GM18867 (cell line): ENCODE data around the gene SNED1.

ENCODE experiments used
- ATAC-seq: cut with Tn5 transposase; IDR thresholded peaks from one replicate; pipeline ENCODE4 v1.9.1; 2021; ENCODE audit warnings: mild to moderate bottlenecking, moderate library complexity; ENCODE audit not compliant: unreplicated experiment

The SNED1 gene

DNA sequence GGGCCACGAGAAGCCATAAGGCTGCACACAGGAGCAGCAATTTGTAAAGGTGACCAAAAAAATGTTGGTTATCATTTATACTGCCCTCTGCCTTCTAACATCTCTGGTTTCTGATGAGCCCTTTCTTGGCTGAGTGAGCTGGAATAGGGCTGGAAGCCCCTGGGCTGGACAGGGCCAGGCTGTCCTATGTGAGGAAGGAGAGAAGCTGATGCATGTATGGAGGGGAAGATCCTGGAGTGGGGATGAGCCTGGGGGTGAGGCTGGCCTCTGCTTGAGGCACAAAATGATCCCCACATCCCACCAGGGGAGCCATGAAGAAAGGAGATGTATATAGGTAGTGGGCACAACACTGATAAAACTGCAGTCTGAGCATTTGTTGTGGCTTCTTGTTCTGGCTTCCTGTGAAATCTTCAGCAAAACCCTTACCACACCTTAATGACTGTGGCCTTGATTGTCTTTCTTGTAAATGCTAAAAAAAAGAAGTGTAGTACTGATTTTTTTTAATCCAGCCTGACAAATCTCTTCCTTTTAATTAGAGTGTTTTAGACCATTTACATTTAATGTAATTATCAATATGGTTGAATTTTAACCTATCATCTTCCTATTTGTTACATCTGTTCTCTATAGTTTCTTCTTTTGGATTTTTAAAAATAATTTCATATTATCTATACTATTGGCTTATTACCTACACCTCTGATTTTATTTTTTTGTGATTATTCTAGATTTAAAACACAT lies 5.6 kb downstream of the SNED1 start:
- no peak for ATAC-seq

- no peak for ATAC-seq
Measured at GRCh38 chr2:241005569-241005968, 7.2 kb downstream of the SNED1 start.

DNA sequence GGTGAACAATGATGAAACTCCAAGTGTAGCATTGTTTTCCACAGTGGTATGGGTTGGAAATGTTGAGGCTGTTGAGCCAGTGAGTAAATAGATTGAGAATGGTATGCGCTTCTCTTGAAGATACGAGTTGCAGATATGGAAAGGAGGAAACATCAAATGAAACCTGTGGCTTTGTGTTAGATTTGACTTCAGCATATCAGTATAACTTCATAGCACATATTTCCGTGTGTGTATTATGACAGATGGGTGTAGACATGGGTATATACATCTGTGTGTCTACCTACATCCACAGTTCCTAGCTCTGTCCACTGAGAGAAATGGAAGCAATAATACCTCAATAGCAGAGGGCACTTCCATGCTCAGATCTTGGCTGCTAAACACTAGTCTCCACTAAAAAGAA lies 8.0 kb downstream of the SNED1 start:
- no peak for ATAC-seq

DNA sequence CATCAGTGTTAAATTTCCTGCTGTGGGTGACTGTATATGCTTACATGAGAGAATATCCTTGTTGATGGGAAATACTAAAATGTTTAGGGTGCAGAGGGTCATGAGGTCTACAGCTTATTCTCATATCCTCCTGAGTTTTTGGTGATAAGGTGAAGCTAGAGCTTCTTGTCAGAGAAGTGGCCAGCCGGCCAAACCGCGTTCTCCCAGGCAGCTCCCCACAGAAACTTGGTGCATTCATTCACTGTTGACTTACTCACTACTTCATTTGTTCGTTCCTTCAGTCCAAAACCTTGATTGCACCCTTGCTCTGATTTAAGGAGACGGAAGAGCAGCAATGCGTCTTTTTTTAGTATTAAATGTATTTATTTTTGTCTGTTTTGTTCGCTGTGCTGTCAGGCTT lies 8.7 kb downstream of the SNED1 start:
- no peak for ATAC-seq

- no peak for ATAC-seq
Measured at GRCh38 chr2:241007880-241008710, 9.7 kb downstream of the SNED1 start.

GRCh38 chr2:241008711-241009121 lies 10.3 kb downstream of the SNED1 start:
- ATAC-seq = no peak

DNA sequence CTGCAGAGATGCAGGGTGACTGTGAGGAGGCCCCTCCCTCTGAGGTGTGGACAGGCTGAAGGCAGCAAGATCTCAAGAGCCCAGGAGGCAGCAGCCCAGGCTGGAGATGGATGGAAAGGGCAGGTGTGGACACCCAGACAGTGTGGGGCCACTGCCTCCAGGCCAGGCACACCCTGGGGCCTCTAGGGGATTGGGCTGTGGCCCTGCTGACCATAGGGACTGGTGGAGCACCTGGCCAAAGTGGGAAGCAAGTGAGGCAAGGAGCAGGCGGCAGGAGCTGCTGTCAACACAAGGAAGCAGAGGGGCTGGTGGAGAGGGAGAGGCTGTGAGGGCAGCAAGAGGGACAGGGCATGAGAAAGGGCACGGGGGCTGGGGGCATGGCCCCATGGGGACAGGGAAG lies 10.8 kb downstream of the SNED1 start:
- no peak for ATAC-seq

DNA sequence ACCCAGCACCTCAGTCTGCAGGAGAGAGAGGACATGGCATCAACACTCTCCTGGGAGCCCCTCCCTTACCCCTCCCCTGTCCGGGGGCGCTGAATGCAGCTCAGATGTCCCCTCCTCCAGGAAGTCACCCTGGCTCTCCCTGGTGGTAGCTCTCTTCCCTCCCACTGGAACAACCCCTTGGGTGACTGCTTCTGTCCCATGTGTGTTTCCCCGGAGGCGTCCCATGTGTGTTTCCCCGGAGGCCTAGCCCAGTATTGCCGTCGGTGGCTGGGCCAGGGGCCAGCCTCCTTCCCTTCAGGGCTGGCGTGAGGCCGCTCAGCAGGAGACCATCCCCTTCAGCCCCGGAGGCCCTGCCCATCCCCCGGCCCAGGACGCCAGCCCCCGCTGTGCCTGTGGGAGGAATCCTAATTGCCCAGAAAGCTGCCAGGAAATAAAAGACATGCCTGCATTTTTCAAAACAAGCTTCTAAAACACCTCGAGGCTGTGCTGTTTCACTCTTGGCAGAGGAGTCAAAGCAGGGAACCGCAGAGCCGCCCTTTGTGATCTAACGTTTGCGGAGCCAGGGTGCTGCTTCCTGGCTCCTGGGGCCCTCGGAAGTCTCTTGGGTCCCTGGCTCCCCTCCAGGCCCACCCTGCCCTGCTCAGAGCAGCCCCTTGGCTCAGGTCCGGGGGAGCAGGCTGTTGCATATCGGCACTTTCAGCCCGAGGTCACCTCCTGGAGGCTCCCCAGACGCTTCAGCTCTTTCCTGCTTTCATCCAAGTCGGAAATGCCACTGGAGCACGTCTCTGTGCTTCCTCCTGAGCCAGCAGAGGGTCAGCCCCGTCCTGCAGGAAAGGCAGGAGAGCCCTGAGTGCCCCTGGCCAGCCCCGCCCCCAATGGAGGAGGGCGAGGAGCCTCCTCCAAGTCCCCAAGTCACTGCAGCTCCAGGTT lies 11.4 kb downstream of the SNED1 start:
- ATAC-seq = no peak

DNA sequence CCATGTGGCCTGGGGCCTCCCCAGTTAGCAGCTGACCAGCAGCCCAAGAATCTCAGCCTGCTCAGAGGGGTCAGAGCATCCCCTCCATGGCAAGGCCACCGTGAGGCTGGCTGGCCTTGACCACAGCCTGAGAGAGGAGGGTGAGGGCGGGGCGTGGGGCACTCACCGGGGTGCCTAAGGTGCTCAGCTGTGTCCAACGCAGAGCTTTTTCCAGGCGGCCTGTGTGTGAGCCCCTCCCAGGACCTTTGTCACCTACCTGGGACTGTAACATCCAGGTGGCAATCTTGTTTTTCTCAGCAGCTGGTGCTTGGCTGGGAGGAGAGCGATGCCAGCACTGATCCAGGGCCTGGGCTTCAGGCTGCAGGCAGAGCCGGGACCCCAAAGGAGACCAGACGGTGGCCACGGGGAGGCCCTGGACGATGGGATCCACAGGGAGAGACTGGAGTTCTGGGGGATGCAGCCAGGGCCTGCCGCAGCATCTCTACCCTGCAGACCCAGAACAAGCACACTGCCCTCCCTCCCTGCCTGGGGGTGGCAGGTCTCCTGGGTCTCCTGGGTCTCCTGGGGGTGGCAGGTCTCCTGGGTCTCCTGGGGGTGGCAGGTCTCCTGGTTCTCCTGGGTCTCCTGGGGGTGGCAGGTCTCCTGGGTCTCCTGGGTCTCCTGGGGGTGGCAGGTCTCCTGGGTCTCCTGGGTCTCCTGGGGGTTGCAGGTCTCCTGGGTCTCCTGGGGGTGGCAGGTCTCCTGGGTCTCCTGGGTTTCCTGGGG lies 12.3 kb downstream of the SNED1 start:
- ATAC-seq = no peak

DNA sequence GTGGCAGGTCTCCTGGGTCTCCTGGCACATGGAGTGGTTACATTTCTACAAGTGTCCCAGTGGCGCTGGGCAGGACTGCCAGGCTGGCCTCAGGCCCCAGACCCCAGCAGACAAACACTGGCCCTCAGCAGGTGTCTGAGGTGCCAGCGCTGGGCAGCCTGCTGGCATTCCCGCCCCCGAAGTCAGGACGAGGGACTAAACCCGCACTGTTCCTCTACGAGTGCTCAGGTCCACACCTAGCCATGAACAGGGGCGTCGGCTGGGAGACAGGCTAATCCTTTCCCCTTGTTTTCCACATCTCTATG lies 12.8 kb downstream of the SNED1 start:
- no peak for ATAC-seq

DNA sequence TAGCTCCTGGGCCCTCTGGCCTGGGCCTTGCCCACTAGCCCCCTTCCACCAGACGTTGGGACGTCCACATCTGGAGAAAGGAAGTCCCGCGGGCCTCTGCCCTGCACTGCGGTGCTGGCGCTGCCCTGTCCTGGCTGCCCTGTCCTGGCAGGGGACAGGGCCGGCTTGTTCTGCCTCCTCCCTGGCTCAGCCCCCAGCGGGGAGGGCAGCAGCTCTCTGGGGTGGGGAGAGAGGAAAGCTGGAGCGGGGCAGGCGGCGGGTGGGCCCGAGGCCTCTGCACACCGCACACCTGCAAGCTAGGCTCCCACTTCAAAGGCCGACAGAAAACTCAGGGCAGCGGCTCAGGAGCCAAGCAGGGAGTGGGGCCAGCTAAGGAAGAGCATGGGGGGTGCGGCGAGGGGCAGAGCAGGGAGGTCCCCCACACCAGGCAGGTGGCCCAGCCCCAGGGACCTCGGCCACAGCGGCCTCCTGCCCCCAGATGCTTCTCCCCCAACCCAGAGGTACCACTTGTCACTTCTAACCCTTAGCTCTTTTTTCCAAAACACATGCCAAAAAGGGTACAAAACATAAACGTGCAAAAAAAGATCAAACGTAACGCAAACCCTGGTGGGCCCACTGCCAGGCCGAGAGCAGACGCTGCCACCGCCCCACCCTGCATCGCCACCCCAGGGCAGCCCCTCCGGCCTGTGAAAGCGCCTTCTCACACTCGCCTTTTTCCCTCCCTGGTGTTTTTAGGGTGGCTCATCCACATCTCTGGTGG lies 13.5 kb downstream of the SNED1 start:
- no peak for ATAC-seq

GRCh38 chr2:241014224-241014623 lies 15.8 kb downstream of the SNED1 start:
- no peak for ATAC-seq

- ATAC-seq = no peak
Measured at GRCh38 chr2:241014764-241015163, 16.3 kb downstream of the SNED1 start.

- no peak for ATAC-seq
Measured at GRCh38 chr2:241015439-241015838, 17.0 kb downstream of the SNED1 start.

GRCh38 chr2:241017228-241017940 lies 19.0 kb downstream of the SNED1 start:
- no peak for ATAC-seq

DNA sequence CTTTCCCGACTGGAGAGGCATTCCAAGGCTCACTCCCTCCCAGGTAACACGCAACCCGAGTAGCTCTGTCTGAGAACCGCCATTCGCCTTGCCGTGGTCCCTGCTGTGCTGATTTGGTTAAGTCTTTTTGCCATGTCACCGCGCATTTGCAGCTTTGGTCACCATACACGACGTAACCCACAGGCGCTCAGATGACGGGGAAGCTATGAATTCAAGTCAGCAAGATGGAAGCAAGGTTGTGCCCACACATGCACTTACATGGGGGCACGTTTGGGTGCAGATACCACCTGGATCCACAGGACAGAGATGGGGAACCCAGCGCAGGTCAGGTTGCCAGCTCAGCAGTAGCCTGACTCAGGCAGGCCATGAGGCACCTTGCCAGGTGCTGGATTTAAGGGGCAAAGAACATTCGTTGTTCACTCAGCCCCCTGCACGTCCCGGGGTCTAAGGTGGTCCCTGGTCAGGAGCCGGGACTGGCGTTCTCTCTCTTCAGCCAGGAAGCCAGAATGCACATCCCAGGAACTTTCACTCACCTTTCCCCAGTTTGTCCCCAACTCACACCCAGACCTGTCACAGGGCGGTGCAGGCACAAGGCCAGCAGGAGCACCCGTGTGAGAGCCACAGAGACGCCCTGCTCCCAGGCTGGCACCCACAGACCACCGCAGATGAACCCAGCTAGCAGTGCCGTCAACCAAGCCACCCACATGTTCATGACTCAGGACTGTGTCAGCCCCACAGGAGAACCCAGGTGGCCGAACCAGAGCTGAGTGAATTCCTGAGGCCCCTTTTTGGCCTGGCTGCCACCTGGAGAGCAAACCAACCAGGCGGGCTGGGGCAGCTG lies 19.9 kb downstream of the SNED1 start:
- ATAC-seq = no peak

DNA sequence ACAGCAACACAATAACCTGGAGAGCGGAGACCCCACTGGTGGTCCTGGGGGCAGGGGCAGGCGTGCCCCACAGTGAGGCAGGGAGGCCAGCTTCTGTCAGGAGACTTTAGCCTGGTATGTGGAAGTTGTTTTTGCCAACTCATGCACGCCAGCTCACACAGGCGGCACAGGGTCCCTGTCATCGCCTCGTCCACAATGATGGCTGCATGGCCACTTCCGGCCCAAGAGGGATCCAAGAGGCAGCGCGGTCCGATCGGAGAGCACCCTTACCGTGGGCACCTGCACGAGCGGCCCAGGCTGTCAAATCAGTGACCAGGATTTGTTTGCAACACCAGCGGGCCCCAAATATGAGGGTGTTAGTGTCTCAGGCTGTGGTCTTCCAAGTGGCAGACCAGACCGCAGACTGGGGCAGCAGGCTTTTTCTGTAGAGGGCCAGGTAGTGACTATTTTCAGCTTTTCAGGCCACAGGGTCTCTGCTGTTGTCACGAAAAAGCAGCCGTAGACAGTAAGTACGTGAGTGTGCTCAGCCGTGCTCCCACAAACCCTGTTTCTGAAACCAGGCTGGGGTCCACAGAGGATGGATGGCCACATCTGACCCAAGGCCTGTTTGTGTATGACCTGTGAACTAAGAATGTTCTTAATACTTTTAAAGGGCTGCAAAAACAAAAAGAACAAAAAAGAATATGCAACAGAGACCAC lies 21.2 kb downstream of the SNED1 start:
- ATAC-seq = no peak

GRCh38 chr2:241020201-241020600 lies 21.8 kb downstream of the SNED1 start:
- no peak for ATAC-seq
